Measurements from ENCODE around the gene LPAR5. TPM values are rescaled to one million over a fixed set of nuclear protein-coding genes. Genes with fewer than 3 reads are reported as not detected.
"Not testable (repeated sequence)": the region's sequence is repeated elsewhere in the genome, so short reads cannot be mapped to it uniquely, and the experiment has no call there.

Gene LPAR5
- total RNA-seq, 2 donors from 2014 or later = 27.0 to 32.7 TPM

GRCh38 chr12:6592087-6592486, 43.7 kb downstream of the LPAR5 start:
- TF ChIP-seq CTCF (IDR thresholded peaks at IDR 0.05) = no peak
- intact Hi-C loops (cut with DNase I) = no loop called here
- no peaks in the 10 kb centered on the region for H3K9me3 ChIP-seq
- no peak overlapping the region for H3K4me3 ChIP-seq
- no peak overlapping the region for H3K9ac ChIP-seq (ENCODE audit: low read depth in 2 of 2, low read length in 2 of 2)
- peaks cover 59% of the 10 kb centered on the region for H3K36me3 ChIP-seq
- DNase-seq = no peak
- no peak overlapping the region for H3K27ac ChIP-seq
- H3K27me3 ChIP-seq = no peaks in the 10 kb centered on the region
- no peaks in the 10 kb centered on the region for H3K4me1 ChIP-seq

DNA sequence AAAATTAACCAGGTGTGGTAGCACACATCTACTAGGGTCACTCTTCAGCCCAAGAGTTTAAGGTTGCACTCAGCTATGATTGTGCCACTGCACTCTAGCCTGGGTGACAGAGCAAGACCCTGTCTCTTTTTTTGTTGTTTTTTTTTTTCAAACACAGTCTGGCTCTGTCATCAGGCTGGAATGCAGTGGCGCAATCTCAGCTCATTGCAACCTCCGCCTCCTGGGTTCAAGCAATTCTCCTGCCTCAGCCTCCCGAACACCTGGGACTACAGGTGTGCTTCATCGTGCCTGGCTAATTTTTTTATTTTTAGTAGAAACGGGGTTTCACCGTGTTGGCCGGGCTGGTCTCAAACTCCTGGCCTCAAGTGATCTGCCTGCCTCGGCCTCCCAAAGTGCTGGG, 49.2 kb downstream of the LPAR5 start:
- intact Hi-C loops (cut with DNase I); H3K27me3 ChIP-seq; H3K9me3 ChIP-seq; H3K27ac ChIP-seq; H3K4me1 ChIP-seq; H3K4me3 ChIP-seq; DNase-seq; H3K9ac ChIP-seq (ENCODE audit: low read depth in 2 of 2, low read length in 2 of 2): not testable (repeated sequence)
- H3K36me3 ChIP-seq = peaks cover 70% of the 10 kb centered on the region

GRCh38 chr12:6584293-6584692, 51.5 kb downstream of the LPAR5 start:
- no peaks in the 10 kb centered on the region for H3K4me1 ChIP-seq
- H3K27me3 ChIP-seq = no peaks in the 10 kb centered on the region
- TF ChIP-seq CTCF (IDR thresholded peaks at IDR 0.05) = no peak
- H3K9me3 ChIP-seq = no peaks in the 10 kb centered on the region
- intact Hi-C loops (cut with DNase I) = no loop called here
- H3K27ac ChIP-seq = no peak overlapping the region
- no peak overlapping the region for H3K4me3 ChIP-seq
- no peak overlapping the region for H3K9ac ChIP-seq (ENCODE audit: low read depth in 2 of 2, low read length in 2 of 2)
- no peak for DNase-seq
- peaks cover 70% of the 10 kb centered on the region for H3K36me3 ChIP-seq

GRCh38 chr12:6582959-6583358, 52.8 kb downstream of the LPAR5 start:
- Histone ChIP-seq H3K27ac (no peak overlapping the region), H3K4me3 (no peak overlapping the region), H3K9me3 (no peaks in the 10 kb centered on the region), H3K9ac (ENCODE audit: low read depth in 2 of 2, low read length in 2 of 2) (no peak overlapping the region), H3K4me1 (no peaks in the 10 kb centered on the region), H3K27me3 (no peaks in the 10 kb centered on the region), H3K36me3 (peaks cover 73% of the 10 kb centered on the region)
- intact Hi-C loops (cut with DNase I) = no loop called here
- no peak for TF ChIP-seq CTCF (IDR thresholded peaks at IDR 0.05)
- no peak for DNase-seq

- intact Hi-C loops (cut with DNase I) = no loop called here
- no peak overlapping the region for H3K4me3 ChIP-seq
- TF ChIP-seq CTCF (IDR thresholded peaks at IDR 0.05) = no peak
- peaks cover 73% of the 10 kb centered on the region for H3K36me3 ChIP-seq
- no peaks in the 10 kb centered on the region for H3K9me3 ChIP-seq
- DNase-seq = no peak
- H3K9ac ChIP-seq (ENCODE audit: low read depth in 2 of 2, low read length in 2 of 2) = no peak overlapping the region
- no peaks in the 10 kb centered on the region for H3K27me3 ChIP-seq
- H3K4me1 ChIP-seq = no peaks in the 10 kb centered on the region
- no peak overlapping the region for H3K27ac ChIP-seq
Observed at GRCh38 chr12:6582196-6582595, 53.6 kb downstream of the LPAR5 start.

DNA sequence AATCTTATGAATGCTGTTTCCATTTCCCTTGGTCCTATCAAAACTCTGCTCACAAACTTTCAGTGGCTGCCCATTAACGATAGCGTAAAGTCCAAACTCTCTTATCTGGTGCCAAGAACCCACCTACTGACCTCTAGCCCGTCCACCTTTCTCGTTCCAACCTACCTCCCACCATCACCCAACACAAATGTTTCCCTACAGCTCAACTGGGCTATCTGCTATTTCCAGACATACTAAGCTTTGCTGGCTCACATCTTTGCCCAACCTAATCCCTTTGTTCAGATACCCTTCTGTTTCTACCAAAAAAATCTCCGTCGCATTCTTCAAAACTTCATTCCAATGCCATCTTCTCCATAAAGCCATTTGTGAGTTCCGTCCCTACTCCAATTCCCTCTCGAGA, 60.1 kb downstream of the LPAR5 start:
- no peaks in the 10 kb centered on the region for H3K27me3 ChIP-seq
- H3K27ac ChIP-seq = no peak overlapping the region
- no peak overlapping the region for H3K4me3 ChIP-seq
- H3K36me3 ChIP-seq = peaks cover 37% of the 10 kb centered on the region
- TF ChIP-seq CTCF (IDR thresholded peaks at IDR 0.05) = no peak
- DNase-seq = no peak
- H3K9ac ChIP-seq (ENCODE audit: low read depth in 2 of 2, low read length in 2 of 2) = no peak overlapping the region
- no peaks in the 10 kb centered on the region for H3K4me1 ChIP-seq
- H3K9me3 ChIP-seq = no peaks in the 10 kb centered on the region
- intact Hi-C loops (cut with DNase I) = no loop called here
